Astrocyte (in vitro differentiated cells and primary cell): ENCODE data around the gene STAB2. TPM values are rescaled to one million over a fixed set of nuclear protein-coding genes. Genes with fewer than 3 reads are reported as not detected.

Source experiments
- DNase-seq: peaks from one replicate; pipeline ENCODE4 v3.0.0-alpha.2; 2010; ENCODE audit warnings: low read depth
- FAIRE-seq: peaks from 2 replicates; lab custom pipeline; 2011; peaks lifted over from hg19 to GRCh38; lab: Jason Lieb, UNC
- H2AFZ ChIP-seq: 2 replicates; pipeline ENCODE4 v1.6.0; 2012; ENCODE audit warnings: low read depth, low read length, inconsistent platforms
- H3K27ac ChIP-seq: 2 replicates; pipeline ENCODE4 v1.5.1; 2011; ENCODE audit warnings: low read depth, low read length, inconsistent platforms
- H3K27me3 ChIP-seq: 2 replicates; pipeline ENCODE4 v1.6.0; 2011; ENCODE audit warnings: low read length, inconsistent platforms; ENCODE audit not compliant: insufficient read depth
- H3K36me3 ChIP-seq: 2 replicates; pipeline ENCODE4 v1.5.1; 2011; ENCODE audit warnings: low read length, inconsistent platforms; ENCODE audit not compliant: insufficient read depth
- H3K4me1 ChIP-seq: 2 replicates; pipeline ENCODE4 v1.5.1; 2011; ENCODE audit warnings: low read length, inconsistent platforms; ENCODE audit not compliant: insufficient read depth
- H3K4me2 ChIP-seq: 2 replicates; pipeline ENCODE4 v1.6.0; 2012; ENCODE audit warnings: low read length, inconsistent platforms
- H3K4me3 ChIP-seq: 2 replicates; pipeline ENCODE4 v1.5.1; 2011; ENCODE audit warnings: low read depth, mild to moderate bottlenecking, low read length, inconsistent platforms; ENCODE audit not compliant: insufficient read depth
- H3K79me2 ChIP-seq: 2 replicates; pipeline ENCODE4 v1.6.0; 2012; ENCODE audit warnings: mild to moderate bottlenecking, low read length, inconsistent platforms; ENCODE audit not compliant: insufficient read depth
- H3K9ac ChIP-seq: 2 replicates; pipeline ENCODE4 v1.6.0; 2012; ENCODE audit warnings: mild to moderate bottlenecking, low read length, inconsistent platforms
- H3K9me3 ChIP-seq: 2 replicates; pipeline ENCODE4 v1.5.1; 2012; ENCODE audit warnings: low read depth, mild to moderate bottlenecking, low read length, inconsistent platforms; ENCODE audit not compliant: insufficient read depth
- H4K20me1 ChIP-seq: 2 replicates; pipeline ENCODE4 v1.6.0; 2012; ENCODE audit warnings: low read length, inconsistent platforms; ENCODE audit not compliant: insufficient read depth
- H3K27ac Mint-ChIP-seq: one replicate; pipeline ENCODE4 v1.8.0; 2021; ENCODE audit warnings: mild to moderate bottlenecking, mixed read lengths; ENCODE audit not compliant: unreplicated experiment
- H3K27me3 Mint-ChIP-seq: one replicate; pipeline ENCODE4 v1.8.0; 2021; ENCODE audit warnings: low read depth, mixed read lengths; ENCODE audit not compliant: unreplicated experiment
- H3K36me3 Mint-ChIP-seq: one replicate; pipeline ENCODE4 v1.8.0; 2021; ENCODE audit warnings: low read depth, mixed read lengths; ENCODE audit not compliant: unreplicated experiment
- H3K4me1 Mint-ChIP-seq: one replicate; pipeline ENCODE4 v1.8.0; 2021; ENCODE audit warnings: low read depth, mixed read lengths; ENCODE audit not compliant: unreplicated experiment
- H3K4me3 Mint-ChIP-seq: one replicate; pipeline ENCODE4 v1.8.0; 2021; ENCODE audit warnings: mild to moderate bottlenecking, moderate library complexity, mixed read lengths; ENCODE audit not compliant: unreplicated experiment
- H3K9me3 Mint-ChIP-seq: one replicate; pipeline ENCODE4 v1.8.0; 2021; ENCODE audit warnings: mild to moderate bottlenecking, mixed read lengths; ENCODE audit not compliant: unreplicated experiment
- CTCF ChIP-seq: IDR thresholded peaks from 2 replicates; pipeline ENCODE4 v1.5.1; 2011; ENCODE audit warnings: low read depth, mild to moderate bottlenecking, inconsistent platforms, low read length, moderate library complexity; ENCODE audit not compliant: insufficient read depth
- EZH2 ChIP-seq: IDR thresholded peaks from 2 replicates; pipeline ENCODE4 v1.6.1; 2012; ENCODE audit warnings: mild to moderate bottlenecking, low read length, inconsistent platforms; ENCODE audit not compliant: insufficient read depth
- total RNA-seq: library from RNA; stranded (reverse); gene quantifications from 2 replicates; pipeline ENCODE4 v1.2.1, GENCODE V29; 2021

Gene STAB2
- total RNA-seq, 1 donor from 2014 or later, result not detected

GRCh38 chr12:103779410-103780092 lies 192.5 kb downstream of the STAB2 start:
- Histone ChIP-seq H3K27me3 (no peaks in the 10 kb centered on the region), H3K9me3 (no peaks in the 10 kb centered on the region), H3K4me2 (peak overlapping the region; percentile 54), H3K4me3 (no peak overlapping the region), H3K79me2 (peaks cover 7% of the 10 kb centered on the region), H2AFZ (no peak overlapping the region), H4K20me1 (peaks cover 4% of the 10 kb centered on the region), H3K36me3 (peaks cover 31% of the 10 kb centered on the region), H3K27ac (peak overlapping the region; percentile 64), H3K4me1 (peaks cover 17% of the 10 kb centered on the region), H3K9ac (peak overlapping the region; percentile 44)
- Mint-ChIP-seq H3K4me3 (no peak overlapping the region), H3K4me1 (peaks cover 17% of the 10 kb centered on the region), H3K9me3 (no peaks in the 10 kb centered on the region), H3K36me3 (peaks cover 23% of the 10 kb centered on the region), H3K27ac (peak overlapping the region; percentile 80), H3K27me3 (no peaks in the 10 kb centered on the region)
- DNase-seq (peak; percentile 41), FAIRE-seq (no peak)
- TF ChIP-seq CTCF, result no peak
- no peak for TF ChIP-seq EZH2

- Histone ChIP-seq H2AFZ (no peak overlapping the region), H3K79me2 (peaks cover 7% of the 10 kb centered on the region), H3K9ac (peak overlapping the region; percentile 44), H4K20me1 (peaks cover 4% of the 10 kb centered on the region), H3K27ac (peak overlapping the region; percentile 64), H3K4me3 (no peak overlapping the region), H3K9me3 (no peaks in the 10 kb centered on the region), H3K36me3 (peaks cover 36% of the 10 kb centered on the region), H3K27me3 (no peaks in the 10 kb centered on the region), H3K4me1 (peaks cover 17% of the 10 kb centered on the region), H3K4me2 (peak overlapping the region; percentile 54)
- Mint-ChIP-seq H3K9me3 (no peaks in the 10 kb centered on the region), H3K27ac (peak overlapping the region; percentile 80), H3K4me1 (peaks cover 18% of the 10 kb centered on the region), H3K27me3 (no peaks in the 10 kb centered on the region), H3K4me3 (no peak overlapping the region), H3K36me3 (peaks cover 23% of the 10 kb centered on the region)
- peak; percentile 33 for DNase-seq
- TF ChIP-seq CTCF, result no peak
- TF ChIP-seq EZH2, result no peak
- no peak for FAIRE-seq
These were observed 193.0 kb downstream of the STAB2 start for GRCh38 chr12:103780093-103780440.

GRCh38 chr12:103780992-103781391 lies 193.9 kb downstream of the STAB2 start:
- peaks cover 17% of the 10 kb centered on the region for H3K4me1 ChIP-seq
- H3K9ac ChIP-seq, result no peak overlapping the region
- Mint-ChIP-seq H3K27me3 (no peaks in the 10 kb centered on the region), H3K27ac (no peak overlapping the region), H3K36me3 (peaks cover 22% of the 10 kb centered on the region), H3K9me3 (no peaks in the 10 kb centered on the region), H3K4me1 (peaks cover 23% of the 10 kb centered on the region), H3K4me3 (no peak overlapping the region)
- H3K4me3 ChIP-seq, result no peak overlapping the region
- no peak for DNase-seq
- H3K79me2 ChIP-seq, result peaks cover 7% of the 10 kb centered on the region
- TF ChIP-seq CTCF (no peak), EZH2 (no peak)
- H3K4me2 ChIP-seq, result no peak overlapping the region
- H3K27ac ChIP-seq, result no peak overlapping the region
- no peaks in the 10 kb centered on the region for H3K9me3 ChIP-seq
- peaks cover 33% of the 10 kb centered on the region for H3K36me3 ChIP-seq
- peaks cover 4% of the 10 kb centered on the region for H4K20me1 ChIP-seq
- no peak for FAIRE-seq
- H2AFZ ChIP-seq, result no peak overlapping the region
- no peaks in the 10 kb centered on the region for H3K27me3 ChIP-seq
